ENCODE data around the gene B3GNT9. TPM values are rescaled to one million over a fixed set of nuclear protein-coding genes. Genes with fewer than 3 reads are reported as not detected.

B3GNT9 gene
- total RNA-seq, 3 donors from 2014 or later (not counting 1 experiment from before 2014, with no cell fraction given): 0.80 to 1.3 (median 1.0) TPM

DNA sequence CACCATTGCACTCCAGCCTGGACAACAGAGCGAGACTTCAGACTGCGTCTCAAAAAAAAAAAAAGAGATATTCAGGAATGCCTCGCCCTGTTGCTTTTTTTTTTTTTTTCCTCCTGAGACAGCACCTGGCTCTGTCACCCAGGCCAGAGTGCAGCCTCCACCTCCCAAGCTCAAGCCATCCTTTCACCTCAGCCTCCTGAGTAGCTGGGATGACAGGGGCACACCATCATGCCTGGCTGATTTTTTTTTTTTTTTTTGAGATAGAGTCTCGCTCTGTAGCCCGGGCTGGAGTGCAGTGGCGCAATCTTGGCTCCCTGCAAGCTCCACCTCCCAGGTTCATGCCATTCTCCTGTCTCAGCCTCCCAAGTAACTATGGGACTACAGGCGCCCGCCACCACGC, 33.1 kb downstream of the B3GNT9 start:
- no peak overlapping the region for H3K27ac ChIP-seq (ENCODE audit: low read length)
- no peak for DNase-seq
- Mint-ChIP-seq H3K4me3 (no peak overlapping the region), H3K9me3 (no peaks in the 10 kb centered on the region), H3K27ac (no peak overlapping the region), H3K36me3 (no peaks in the 10 kb centered on the region), H3K4me1 (peaks cover 4 to 16% of the 10 kb centered on the region in 2 donors), H3K27me3 (ENCODE audit: low read depth in 2 of 2) (no peaks in the 10 kb centered on the region)
- ATAC-seq: no peak
- no peaks in the 10 kb centered on the region for H3K9me3 ChIP-seq (ENCODE audit: control insufficient read depth, insufficient read depth, low read length)
- H3K27me3 ChIP-seq (ENCODE audit: control insufficient read depth, insufficient read depth, low read length): no peaks in the 10 kb centered on the region
- H3K4me3 ChIP-seq (ENCODE audit: low read length): no peak overlapping the region
- 90% methylated on average over 6 of the region's 9 CpGs for WGBS (ENCODE audit: insufficient coverage)
- TF ChIP-seq, protein P1, sequence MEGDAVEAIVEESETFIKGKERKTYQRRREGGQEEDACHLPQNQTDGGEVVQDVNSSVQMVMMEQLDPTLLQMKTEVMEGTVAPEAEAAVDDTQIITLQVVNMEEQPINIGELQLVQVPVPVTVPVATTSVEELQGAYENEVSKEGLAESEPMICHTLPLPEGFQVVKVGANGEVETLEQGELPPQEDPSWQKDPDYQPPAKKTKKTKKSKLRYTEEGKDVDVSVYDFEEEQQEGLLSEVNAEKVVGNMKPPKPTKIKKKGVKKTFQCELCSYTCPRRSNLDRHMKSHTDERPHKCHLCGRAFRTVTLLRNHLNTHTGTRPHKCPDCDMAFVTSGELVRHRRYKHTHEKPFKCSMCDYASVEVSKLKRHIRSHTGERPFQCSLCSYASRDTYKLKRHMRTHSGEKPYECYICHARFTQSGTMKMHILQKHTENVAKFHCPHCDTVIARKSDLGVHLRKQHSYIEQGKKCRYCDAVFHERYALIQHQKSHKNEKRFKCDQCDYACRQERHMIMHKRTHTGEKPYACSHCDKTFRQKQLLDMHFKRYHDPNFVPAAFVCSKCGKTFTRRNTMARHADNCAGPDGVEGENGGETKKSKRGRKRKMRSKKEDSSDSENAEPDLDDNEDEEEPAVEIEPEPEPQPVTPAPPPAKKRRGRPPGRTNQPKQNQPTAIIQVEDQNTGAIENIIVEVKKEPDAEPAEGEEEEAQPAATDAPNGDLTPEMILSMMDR (IDR thresholded peaks at IDR 0.05): no peak
- peaks cover 19% of the 10 kb centered on the region for H3K36me3 ChIP-seq (ENCODE audit: control insufficient read depth, insufficient read depth, low read length)
- no peaks in the 10 kb centered on the region for H3K4me1 ChIP-seq (ENCODE audit: control insufficient read depth, insufficient read depth, low read length)
- intact Hi-C loops (cut with micrococcal nuclease): no loop called here

DNA sequence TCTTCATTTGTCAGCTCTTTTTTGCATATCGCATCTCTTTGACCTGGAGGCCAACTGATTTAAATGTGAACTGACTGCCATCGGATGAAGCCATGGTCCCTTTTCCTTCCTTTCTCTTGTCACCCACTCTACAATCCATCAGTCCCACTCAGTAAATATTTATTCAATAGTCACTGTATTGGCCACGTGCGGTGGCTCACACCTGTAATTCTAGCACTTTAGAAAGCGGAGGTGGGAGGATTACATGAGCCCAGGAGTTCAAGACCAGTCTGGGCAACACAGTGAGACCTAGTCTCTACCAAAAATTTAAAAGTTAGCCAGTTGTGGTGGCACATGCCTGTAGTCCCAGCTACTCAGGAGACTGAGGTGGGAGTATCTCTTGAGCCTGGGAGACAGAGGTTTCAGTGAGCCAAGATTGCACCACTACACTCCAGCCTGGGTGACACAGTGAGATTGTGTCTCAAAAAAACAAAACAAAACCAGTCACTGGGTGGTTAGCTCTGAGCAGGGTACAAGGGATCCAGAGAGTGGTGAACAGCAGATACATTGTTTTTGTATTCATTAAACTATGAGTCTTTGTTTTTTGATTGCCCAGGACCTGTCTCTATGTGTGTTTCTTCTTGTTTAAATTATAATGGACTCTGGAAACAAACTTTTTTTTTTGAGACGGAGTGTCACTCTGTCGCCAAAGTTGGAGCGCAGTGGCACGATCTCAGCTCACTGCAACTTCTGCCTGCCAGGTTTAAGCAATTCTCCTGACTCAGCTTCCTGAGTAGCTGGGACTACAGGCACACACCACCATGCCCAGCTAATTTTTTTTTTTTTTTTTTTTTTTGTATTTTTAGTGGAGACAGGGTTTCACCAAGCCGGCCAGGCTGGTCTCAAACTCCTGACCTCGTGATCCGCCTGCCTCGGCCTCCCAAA, 34.1 kb downstream of the B3GNT9 start:
- Histone ChIP-seq H3K9me3 (ENCODE audit: control insufficient read depth, insufficient read depth, low read length) (no peaks in the 10 kb centered on the region), H3K4me1 (ENCODE audit: control insufficient read depth, insufficient read depth, low read length) (peaks cover 1% of the 10 kb centered on the region), H3K36me3 (ENCODE audit: control insufficient read depth, insufficient read depth, low read length) (peaks cover 12% of the 10 kb centered on the region), H3K27me3 (ENCODE audit: control insufficient read depth, insufficient read depth, low read length) (no peaks in the 10 kb centered on the region), H3K4me3 (ENCODE audit: low read length) (no peak overlapping the region), H3K27ac (ENCODE audit: low read length) (no peak overlapping the region)
- Mint-ChIP-seq H3K36me3 (no peaks in the 10 kb centered on the region), H3K4me1 (peaks cover 13 to 26% of the 10 kb centered on the region in 2 donors), H3K9me3 (no peaks in the 10 kb centered on the region), H3K4me3 (no peak overlapping the region), H3K27me3 (ENCODE audit: low read depth in 2 of 2) (no peaks in the 10 kb centered on the region), H3K27ac (peak overlapping the region; percentile 17 to 41)
- intact Hi-C loops (cut with micrococcal nuclease): no loop called here
- 89% methylated on average over 13 of the region's 13 CpGs for WGBS (ENCODE audit: insufficient coverage)
- DNase-seq (no peak), ATAC-seq (no peak)
- TF ChIP-seq, protein P1 (IDR thresholded peaks at IDR 0.05): no peak

DNA sequence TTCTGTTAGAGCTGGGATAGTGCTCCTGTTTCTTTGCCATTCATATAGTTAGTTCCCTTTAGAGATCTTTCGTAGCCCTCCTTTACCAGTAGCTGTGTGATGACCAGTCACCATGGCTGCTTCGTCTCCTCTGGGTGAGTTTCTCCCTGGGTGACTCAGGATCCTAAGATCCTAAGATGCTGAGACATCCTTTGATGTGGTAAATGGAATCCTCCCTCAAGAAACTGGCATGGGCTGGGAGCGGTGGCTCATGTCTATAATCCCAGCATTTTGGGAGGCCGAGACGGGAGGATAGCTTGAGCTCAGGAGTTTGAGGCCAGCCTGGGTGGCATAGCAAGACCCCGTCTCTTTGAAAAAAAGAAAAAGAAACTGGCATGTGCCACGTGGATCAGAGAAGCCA, 35.2 kb downstream of the B3GNT9 start:
- Mint-ChIP-seq H3K4me1 (peaks cover 22 to 35% of the 10 kb centered on the region in 2 donors), H3K36me3 (no peaks in the 10 kb centered on the region), H3K4me3 (no peak overlapping the region), H3K27ac (no peak overlapping the region), H3K9me3 (no peaks in the 10 kb centered on the region), H3K27me3 (ENCODE audit: low read depth in 2 of 2) (no peaks in the 10 kb centered on the region)
- H3K9me3 ChIP-seq (ENCODE audit: control insufficient read depth, insufficient read depth, low read length): no peaks in the 10 kb centered on the region
- ATAC-seq (no peak), DNase-seq (no peak)
- WGBS (ENCODE audit: insufficient coverage): 90% methylated on average over 7 of the region's 7 CpGs
- intact Hi-C loops (cut with micrococcal nuclease): no loop called here
- H3K36me3 ChIP-seq (ENCODE audit: control insufficient read depth, insufficient read depth, low read length): peaks cover 8% of the 10 kb centered on the region
- peaks cover 12% of the 10 kb centered on the region for H3K4me1 ChIP-seq (ENCODE audit: control insufficient read depth, insufficient read depth, low read length)
- TF ChIP-seq, protein P1 (IDR thresholded peaks at IDR 0.05): no peak
- H3K27ac ChIP-seq (ENCODE audit: low read length): no peak overlapping the region
- no peaks in the 10 kb centered on the region for H3K27me3 ChIP-seq (ENCODE audit: control insufficient read depth, insufficient read depth, low read length)
- H3K4me3 ChIP-seq (ENCODE audit: low read length): no peak overlapping the region
